GM08714 (cell line): ENCODE results near the gene JAKMIP3.

ENCODE experiments used
- H3K4me3 ChIP-seq: fragments of 200-500 bp; sonication (Bioruptor generic); 2 replicates; pipeline ENCODE4 v1.5.1; 2014; ENCODE audit warnings: mild to moderate bottlenecking, low read length, inconsistent platforms
- ZNF274 ChIP-seq: IDR thresholded peaks from 2 replicates; pipeline ENCODE4 v1.6.1; 2012; ENCODE audit warnings: mild to moderate bottlenecking, low read depth, low read length

JAKMIP3 gene

GRCh38 chr10:132058111-132058745 is 7.5 kb upstream of the JAKMIP3 start:
- no peak overlapping the region for H3K4me3 ChIP-seq
- TF ChIP-seq ZNF274, result no peak

- no peak overlapping the region for H3K4me3 ChIP-seq
- TF ChIP-seq ZNF274, result no peak
Measured at GRCh38 chr10:132058793-132059759, 6.7 kb upstream of the JAKMIP3 start.

GRCh38 chr10:132059760-132060508 is 5.8 kb upstream of the JAKMIP3 start:
- H3K4me3 ChIP-seq, result no peak overlapping the region
- no peak for TF ChIP-seq ZNF274

- H3K4me3 ChIP-seq, result no peak overlapping the region
- TF ChIP-seq ZNF274, result no peak
Measured at GRCh38 chr10:132061030-132061429, 4.7 kb upstream of the JAKMIP3 start.

- H3K4me3 ChIP-seq, result no peak overlapping the region
- TF ChIP-seq ZNF274, result no peak
Measured at GRCh38 chr10:132061465-132061864, 4.3 kb upstream of the JAKMIP3 start.

- no peak for TF ChIP-seq ZNF274
- no peak overlapping the region for H3K4me3 ChIP-seq
Measured at GRCh38 chr10:132062116-132062515, 3.6 kb upstream of the JAKMIP3 start.

- TF ChIP-seq ZNF274, result no peak
Measured at GRCh38 chr10:132062641-132063390, 2.9 kb upstream of the JAKMIP3 start.

GRCh38 chr10:132063432-132063831 is 2.3 kb upstream of the JAKMIP3 start:
- H3K4me3 ChIP-seq, result no peak overlapping the region
- TF ChIP-seq ZNF274, result no peak

More at GRCh38 chr10:132062641-132063390, 2.9 kb upstream of the JAKMIP3 start:
- no peak overlapping the region for H3K4me3 ChIP-seq

- TF ChIP-seq ZNF274, result no peak
Measured at GRCh38 chr10:132064082-132064755, 1.5 kb upstream of the JAKMIP3 start.

GRCh38 chr10:132064771-132065437 is 842 bp upstream of the JAKMIP3 start:
- no peak overlapping the region for H3K4me3 ChIP-seq
- no peak for TF ChIP-seq ZNF274

More at GRCh38 chr10:132064082-132064755, 1.5 kb upstream of the JAKMIP3 start:
- no peak overlapping the region for H3K4me3 ChIP-seq

- no peak overlapping the region for H3K4me3 ChIP-seq
- TF ChIP-seq ZNF274, result no peak
Measured at GRCh38 chr10:132066186-132066585, 440 bp downstream of the JAKMIP3 start.

- TF ChIP-seq ZNF274, result no peak
- no peak overlapping the region for H3K4me3 ChIP-seq
Measured at GRCh38 chr10:132066812-132067211, 1.1 kb downstream of the JAKMIP3 start.
